Panc1 (cell line): ENCODE measurements around the gene CHD6. TPM values are rescaled to one million over a fixed set of nuclear protein-coding genes. Genes with fewer than 3 reads are reported as not detected.

ENCODE experiments used
- ATAC-seq: fragments of 200-7000 bp; cut with Tn5 transposase; 2 replicates; pipeline ENCODE4 v1.9.1; 2020; ENCODE audit warnings: mild to moderate bottlenecking, moderate library complexity
- BruUV-seq: library from RNA; stranded (reverse); fragments of 400-500 nt; replicated peaks from 2 replicates; lab custom pipeline; 2021; lab: Mats Ljungman, UMichigan
- CTCF ChIA-PET: fragments of 300-600 bp; sonication (Branson Sonifier 250); formaldehyde crosslinking; loops from one replicate; lab custom pipeline; 2022; ENCODE audit warnings: antibody characterized with exemption; lab: Charles Lee
- POLR2A ChIA-PET: fragments of 300-600 bp; sonication (Branson Sonifier 250); formaldehyde crosslinking; loops from one replicate; lab custom pipeline; 2022; ENCODE audit warnings: antibody characterized with exemption; lab: Charles Lee
- DNase-seq: peaks from one replicate; pipeline ENCODE4 v3.0.0-alpha.2; 2010; ENCODE audit warnings: low read depth, low spot score
- H3K27ac ChIP-seq: 2 replicates; pipeline ENCODE4 v1.5.1; 2011; ENCODE audit warnings: mild to moderate bottlenecking, low read length, inconsistent platforms
- H3K27me3 ChIP-seq: fragments of 200-500 bp; sonication (Bioruptor generic); 2 replicates; pipeline ENCODE4 v1.6.0; 2014; ENCODE audit warnings: low read length, inconsistent platforms; ENCODE audit not compliant: control insufficient read depth, insufficient read depth
- H3K36me3 ChIP-seq: fragments of 200-500 bp; sonication (Bioruptor generic); 2 replicates; pipeline ENCODE4 v1.5.1; 2014; ENCODE audit warnings: inconsistent platforms, mild to moderate bottlenecking, low read length, moderate library complexity; ENCODE audit not compliant: control insufficient read depth, insufficient read depth
- H3K4me1 ChIP-seq: 2 replicates; pipeline ENCODE4 v1.5.1; 2011; ENCODE audit warnings: inconsistent platforms, mild to moderate bottlenecking, low read length, moderate library complexity; ENCODE audit not compliant: control insufficient read depth, insufficient read depth
- H3K4me3 ChIP-seq, 2 experiments: 2 replicates each; pipeline ENCODE4 v1.5.1; 2011 to 2012; ENCODE audit warnings: low read depth in 2 of 2, low read length in 2 of 2, mild to moderate bottlenecking in 2 of 2, inconsistent platforms in 1 of 2, moderate library complexity in 1 of 2
- H3K9me3 ChIP-seq: fragments of 200-500 bp; sonication (Bioruptor generic); 2 replicates; pipeline ENCODE4 v1.5.1; 2014; ENCODE audit warnings: low read depth, mild to moderate bottlenecking, inconsistent platforms, low read length, moderate library complexity; ENCODE audit not compliant: control insufficient read depth, insufficient read depth
- CTCF ChIP-seq: fragments of 450-650 bp; IDR thresholded peaks from 2 replicates; pipeline ENCODE4 v1.5.1; 2017; ENCODE audit warnings: mild to moderate bottlenecking
- POLR2AphosphoS5 ChIP-seq: IDR thresholded peaks from 2 replicates; pipeline ENCODE4 v1.6.1; 2012; ENCODE audit warnings: mild to moderate bottlenecking, low read depth, low read length, moderate library complexity
- SIN3A ChIP-seq: IDR thresholded peaks from 2 replicates; pipeline ENCODE4 v1.6.1; 2012; ENCODE audit warnings: low read depth, mild to moderate bottlenecking, low read length, moderate library complexity, borderline replicate concordance; ENCODE audit not compliant: insufficient read depth
- TCF7L2 ChIP-seq: IDR thresholded peaks from 2 replicates; pipeline ENCODE4 v1.6.1; 2011; ENCODE audit warnings: mild to moderate bottlenecking, low read depth, low read length, inconsistent platforms
- in situ Hi-C: cut with HindIII; loops from 2 replicates; pipeline ENCODE4 v1.10.0; 2016; ENCODE audit warnings: low sequenced_read_pairs, low pct_unique_long_range_greater_than_20kb
- intact Hi-C: fragments of 100-400 bp; cut with micrococcal nuclease; formaldehyde crosslinking; loops from one replicate; pipeline ENCODE4 v1.10.0; 2022; ENCODE audit not compliant: unreplicated experiment
- total RNA-seq: library from RNA; stranded (reverse); gene quantifications from one replicate; pipeline ENCODE4 v1.2.1, GENCODE V29; 2021; ENCODE audit not compliant: unreplicated experiment
- TF ChIP-seq, protein P1 (sequence below), 2 experiments: IDR thresholded peaks; 2 replicates each; pipeline ENCODE4 v1.6.1; 2011 to 2012; ENCODE audit warnings: low read depth in 2 of 2, control low read depth in 1 of 2, low read length in 1 of 2, mild to moderate bottlenecking in 1 of 2, moderate library complexity in 1 of 2; ENCODE audit not compliant: insufficient read depth in 1 of 2

CHD6 gene
- total RNA-seq, 1 experiment from 2014 or later: 21.3 TPM

GRCh38 chr20:41627001-41627495 is 8.9 kb upstream of the CHD6 start:
- TF ChIP-seq POLR2AphosphoS5: no peak
- ATAC-seq: no peak

DNA sequence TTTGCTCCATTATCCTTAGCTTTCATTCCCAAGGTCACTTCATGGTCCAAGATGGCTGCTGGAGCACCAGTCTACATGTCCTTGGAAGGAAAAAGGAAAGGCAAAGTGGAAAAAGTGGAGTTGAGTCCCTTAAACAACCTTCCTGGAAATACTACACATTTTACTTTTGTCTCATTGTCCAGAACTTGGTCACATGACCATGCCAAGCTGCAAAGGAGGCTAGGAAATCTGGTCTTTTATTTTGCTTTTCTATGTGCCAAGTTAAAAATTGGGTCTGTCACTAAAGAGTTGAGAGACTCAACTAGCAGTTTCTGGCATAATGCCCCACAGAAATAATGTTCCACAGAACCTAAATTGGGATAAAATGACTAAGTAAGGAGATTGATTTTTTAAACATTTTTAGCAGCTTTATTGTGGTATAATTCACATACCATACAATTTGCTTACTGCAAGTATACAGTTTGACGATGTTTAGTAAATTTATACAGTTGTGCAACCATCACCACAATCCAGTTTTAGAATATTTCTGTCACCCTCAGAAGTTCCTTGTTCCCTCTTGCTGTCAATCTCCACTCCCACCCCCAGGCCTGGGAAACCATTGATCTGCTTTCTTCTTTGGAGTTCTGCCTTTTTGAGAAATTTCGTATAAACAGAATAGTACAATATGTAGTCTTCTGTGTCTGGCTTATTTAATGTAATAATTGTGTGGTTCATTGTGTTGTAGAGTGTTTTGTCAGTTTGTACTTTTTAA is 5.6 kb upstream of the CHD6 start:
- CTCF ChIA-PET: no interaction called here
- POLR2A ChIA-PET: no interaction called here
- in situ Hi-C loops (no loop called here), intact Hi-C loops (no loop called here)
- Histone ChIP-seq H3K4me3 (no peak overlapping the region), H3K4me1 (no peaks in the 10 kb centered on the region), H3K9me3 (no peaks in the 10 kb centered on the region), H3K27me3 (peaks cover 3% of the 10 kb centered on the region; the same call in 1 of the 2 replicates), H3K36me3 (no peaks in the 10 kb centered on the region), H3K27ac (no peak overlapping the region)
- TF ChIP-seq CTCF (no peak), POLR2AphosphoS5 (no peak), SIN3A (no peak), TCF7L2 (no peak)
- TF ChIP-seq, protein P1, sequence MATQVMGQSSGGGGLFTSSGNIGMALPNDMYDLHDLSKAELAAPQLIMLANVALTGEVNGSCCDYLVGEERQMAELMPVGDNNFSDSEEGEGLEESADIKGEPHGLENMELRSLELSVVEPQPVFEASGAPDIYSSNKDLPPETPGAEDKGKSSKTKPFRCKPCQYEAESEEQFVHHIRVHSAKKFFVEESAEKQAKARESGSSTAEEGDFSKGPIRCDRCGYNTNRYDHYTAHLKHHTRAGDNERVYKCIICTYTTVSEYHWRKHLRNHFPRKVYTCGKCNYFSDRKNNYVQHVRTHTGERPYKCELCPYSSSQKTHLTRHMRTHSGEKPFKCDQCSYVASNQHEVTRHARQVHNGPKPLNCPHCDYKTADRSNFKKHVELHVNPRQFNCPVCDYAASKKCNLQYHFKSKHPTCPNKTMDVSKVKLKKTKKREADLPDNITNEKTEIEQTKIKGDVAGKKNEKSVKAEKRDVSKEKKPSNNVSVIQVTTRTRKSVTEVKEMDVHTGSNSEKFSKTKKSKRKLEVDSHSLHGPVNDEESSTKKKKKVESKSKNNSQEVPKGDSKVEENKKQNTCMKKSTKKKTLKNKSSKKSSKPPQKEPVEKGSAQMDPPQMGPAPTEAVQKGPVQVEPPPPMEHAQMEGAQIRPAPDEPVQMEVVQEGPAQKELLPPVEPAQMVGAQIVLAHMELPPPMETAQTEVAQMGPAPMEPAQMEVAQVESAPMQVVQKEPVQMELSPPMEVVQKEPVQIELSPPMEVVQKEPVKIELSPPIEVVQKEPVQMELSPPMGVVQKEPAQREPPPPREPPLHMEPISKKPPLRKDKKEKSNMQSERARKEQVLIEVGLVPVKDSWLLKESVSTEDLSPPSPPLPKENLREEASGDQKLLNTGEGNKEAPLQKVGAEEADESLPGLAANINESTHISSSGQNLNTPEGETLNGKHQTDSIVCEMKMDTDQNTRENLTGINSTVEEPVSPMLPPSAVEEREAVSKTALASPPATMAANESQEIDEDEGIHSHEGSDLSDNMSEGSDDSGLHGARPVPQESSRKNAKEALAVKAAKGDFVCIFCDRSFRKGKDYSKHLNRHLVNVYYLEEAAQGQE (IDR thresholded peaks at IDR 0.05; ENCODE audit: insufficient read depth in 1 of 2, low read depth in 2 of 2, low read length in 1 of 2): no peak
- ATAC-seq (no peak), DNase-seq (no peak)
- BruUV-seq: no TSS peak

More at GRCh38 chr20:41627001-41627495, 8.9 kb upstream of the CHD6 start:
- no peaks in the 10 kb centered on the region for H3K36me3 ChIP-seq
- in situ Hi-C loops (no loop called here), intact Hi-C loops (no loop called here)
- H3K4me1 ChIP-seq: no peaks in the 10 kb centered on the region
- peaks cover 3% of the 10 kb centered on the region; the same call in 1 of the 2 replicates for H3K27me3 ChIP-seq
- no peak overlapping the region for H3K4me3 ChIP-seq
- no TSS peak for BruUV-seq
- POLR2A ChIA-PET: interaction anchor here (0.6 kb wide), 1 partner anchor 19 kb away, joined by 3 read pairs; no protein-coding TSS in a partner anchor
- H3K27ac ChIP-seq: no peak overlapping the region
- CTCF ChIA-PET: no interaction called here
- no peaks in the 10 kb centered on the region for H3K9me3 ChIP-seq
- no peak for DNase-seq

- ChIA-PET CTCF (no interaction called here), POLR2A (no interaction called here)
- no peak for ATAC-seq
- Histone ChIP-seq H3K9me3 (no peaks in the 10 kb centered on the region), H3K27me3 (peaks cover 3% of the 10 kb centered on the region; the same call in 1 of the 2 replicates), H3K27ac (no peak overlapping the region), H3K4me1 (no peaks in the 10 kb centered on the region), H3K4me3 (no peak overlapping the region), H3K36me3 (no peaks in the 10 kb centered on the region)
- no peak for DNase-seq
- in situ Hi-C loops: no loop called here
- no TSS peak for BruUV-seq
- intact Hi-C loops: no loop called here
- no peak for TF ChIP-seq CTCF
- TF ChIP-seq, protein P1 (IDR thresholded peaks at IDR 0.05; ENCODE audit: insufficient read depth in 1 of 2, low read depth in 2 of 2, low read length in 1 of 2): no peak
- no peak for TF ChIP-seq POLR2AphosphoS5
- no peak for TF ChIP-seq SIN3A
- TF ChIP-seq TCF7L2: no peak
Measured at GRCh38 chr20:41622584-41622983, 4.4 kb upstream of the CHD6 start.
